ENCODE measurements around the gene TRIM36.

GRCh38 chr5:115184770-115185169 lies 15.1 kb upstream of the TRIM36 start:
- TF ChIP-seq POLR2A (IDR thresholded peaks at IDR 0.05) = no peak
- TF ChIP-seq, protein P1, sequence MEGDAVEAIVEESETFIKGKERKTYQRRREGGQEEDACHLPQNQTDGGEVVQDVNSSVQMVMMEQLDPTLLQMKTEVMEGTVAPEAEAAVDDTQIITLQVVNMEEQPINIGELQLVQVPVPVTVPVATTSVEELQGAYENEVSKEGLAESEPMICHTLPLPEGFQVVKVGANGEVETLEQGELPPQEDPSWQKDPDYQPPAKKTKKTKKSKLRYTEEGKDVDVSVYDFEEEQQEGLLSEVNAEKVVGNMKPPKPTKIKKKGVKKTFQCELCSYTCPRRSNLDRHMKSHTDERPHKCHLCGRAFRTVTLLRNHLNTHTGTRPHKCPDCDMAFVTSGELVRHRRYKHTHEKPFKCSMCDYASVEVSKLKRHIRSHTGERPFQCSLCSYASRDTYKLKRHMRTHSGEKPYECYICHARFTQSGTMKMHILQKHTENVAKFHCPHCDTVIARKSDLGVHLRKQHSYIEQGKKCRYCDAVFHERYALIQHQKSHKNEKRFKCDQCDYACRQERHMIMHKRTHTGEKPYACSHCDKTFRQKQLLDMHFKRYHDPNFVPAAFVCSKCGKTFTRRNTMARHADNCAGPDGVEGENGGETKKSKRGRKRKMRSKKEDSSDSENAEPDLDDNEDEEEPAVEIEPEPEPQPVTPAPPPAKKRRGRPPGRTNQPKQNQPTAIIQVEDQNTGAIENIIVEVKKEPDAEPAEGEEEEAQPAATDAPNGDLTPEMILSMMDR (IDR thresholded peaks at IDR 0.05) = no peak
- TF ChIP-seq POLR2AphosphoS5 (IDR thresholded peaks at IDR 0.05) = no peak
- TF ChIP-seq EP300 (IDR thresholded peaks at IDR 0.05) = no peak
